Measurements from ENCODE around the gene TBC1D3I.
"Not testable (repeated sequence)": the region's sequence is repeated elsewhere in the genome, so short reads cannot be mapped to it uniquely, and the experiment has no call there.

The TBC1D3I gene

DNA sequence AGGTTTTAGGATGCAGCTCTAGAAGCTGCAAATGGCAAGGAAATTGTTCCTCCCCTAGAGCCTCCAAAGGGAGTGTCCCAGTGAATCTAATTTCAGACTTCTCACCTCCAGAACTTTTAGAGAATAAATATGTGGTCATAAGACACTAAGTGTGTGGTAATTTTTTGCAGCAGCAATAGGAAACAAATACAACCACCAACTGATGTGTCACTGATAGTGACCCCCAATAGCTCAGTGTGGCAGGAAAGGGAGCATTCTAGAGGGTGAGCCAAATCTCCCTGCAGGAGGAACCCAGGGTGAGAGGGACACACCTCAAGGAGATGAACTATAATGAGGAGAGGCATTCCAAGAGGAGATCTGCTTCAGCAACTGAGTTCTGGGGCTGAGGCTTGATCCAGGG is 49.5 kb downstream of the TBC1D3I start:
- no peak overlapping the region for H3K4me3 ChIP-seq (ENCODE audit: low read depth, low read length)
- POLR2A ChIA-PET: no interaction called here
- DNase-seq (ENCODE audit: low read depth, low spot score): no peak
- TF ChIP-seq, protein P1, sequence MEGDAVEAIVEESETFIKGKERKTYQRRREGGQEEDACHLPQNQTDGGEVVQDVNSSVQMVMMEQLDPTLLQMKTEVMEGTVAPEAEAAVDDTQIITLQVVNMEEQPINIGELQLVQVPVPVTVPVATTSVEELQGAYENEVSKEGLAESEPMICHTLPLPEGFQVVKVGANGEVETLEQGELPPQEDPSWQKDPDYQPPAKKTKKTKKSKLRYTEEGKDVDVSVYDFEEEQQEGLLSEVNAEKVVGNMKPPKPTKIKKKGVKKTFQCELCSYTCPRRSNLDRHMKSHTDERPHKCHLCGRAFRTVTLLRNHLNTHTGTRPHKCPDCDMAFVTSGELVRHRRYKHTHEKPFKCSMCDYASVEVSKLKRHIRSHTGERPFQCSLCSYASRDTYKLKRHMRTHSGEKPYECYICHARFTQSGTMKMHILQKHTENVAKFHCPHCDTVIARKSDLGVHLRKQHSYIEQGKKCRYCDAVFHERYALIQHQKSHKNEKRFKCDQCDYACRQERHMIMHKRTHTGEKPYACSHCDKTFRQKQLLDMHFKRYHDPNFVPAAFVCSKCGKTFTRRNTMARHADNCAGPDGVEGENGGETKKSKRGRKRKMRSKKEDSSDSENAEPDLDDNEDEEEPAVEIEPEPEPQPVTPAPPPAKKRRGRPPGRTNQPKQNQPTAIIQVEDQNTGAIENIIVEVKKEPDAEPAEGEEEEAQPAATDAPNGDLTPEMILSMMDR (IDR thresholded peaks at IDR 0.05; ENCODE audit: insufficient read depth, low read length, missing control alignments): no peak
- CTCF ChIA-PET: no interaction called here

DNA sequence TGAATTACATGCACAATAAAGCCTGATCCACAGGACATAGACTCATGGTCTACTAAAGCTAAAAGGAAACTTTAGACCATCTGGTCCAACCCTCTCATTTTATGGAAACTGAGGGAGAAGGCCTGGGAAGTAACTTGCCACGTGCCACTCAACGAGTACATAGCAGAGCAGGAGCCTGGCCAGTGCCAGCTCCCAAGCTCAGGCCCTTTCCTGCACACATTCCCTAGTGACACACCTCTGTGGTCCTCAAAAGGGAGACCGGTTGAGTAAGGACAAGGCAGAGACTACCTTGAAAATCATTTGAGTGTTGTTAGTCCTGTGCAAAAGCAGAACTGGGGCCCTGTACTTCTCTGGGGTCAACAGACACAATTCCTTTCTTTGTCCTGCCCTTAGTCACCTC is 50.7 kb downstream of the TBC1D3I start:
- H3K4me3 ChIP-seq (ENCODE audit: low read depth, low read length): no peak overlapping the region
- ChIA-PET CTCF (no interaction called here), POLR2A (no interaction called here)
- TF ChIP-seq, protein P1 (IDR thresholded peaks at IDR 0.05; ENCODE audit: insufficient read depth, low read length, missing control alignments): no peak
- no peak for DNase-seq (ENCODE audit: low read depth, low spot score)

DNA sequence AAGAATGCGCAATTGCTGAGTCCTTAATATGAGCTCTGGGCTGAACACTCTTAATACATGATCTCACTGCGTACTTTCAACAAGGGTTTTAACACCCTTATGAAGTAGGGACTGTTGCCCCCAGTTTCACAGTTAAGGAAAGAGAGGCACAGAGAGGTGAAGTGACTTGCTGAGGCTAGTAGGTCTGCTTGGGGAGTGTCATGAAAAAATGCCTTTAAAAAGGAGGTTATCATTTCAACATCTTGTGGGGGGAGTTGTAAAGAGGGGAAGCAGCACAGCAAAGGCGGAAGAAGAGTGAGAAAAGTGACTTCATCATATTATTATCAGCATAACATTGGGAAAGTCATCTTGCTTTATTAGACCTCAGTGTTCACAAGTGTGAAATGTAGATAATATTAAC is 51.4 kb downstream of the TBC1D3I start:
- DNase-seq (ENCODE audit: low read depth, low spot score): no peak
- TF ChIP-seq, protein P1 (IDR thresholded peaks at IDR 0.05; ENCODE audit: insufficient read depth, low read length, missing control alignments): no peak
- CTCF ChIA-PET: no interaction called here
- no peak overlapping the region for H3K4me3 ChIP-seq (ENCODE audit: low read depth, low read length)
- POLR2A ChIA-PET: no interaction called here

DNA sequence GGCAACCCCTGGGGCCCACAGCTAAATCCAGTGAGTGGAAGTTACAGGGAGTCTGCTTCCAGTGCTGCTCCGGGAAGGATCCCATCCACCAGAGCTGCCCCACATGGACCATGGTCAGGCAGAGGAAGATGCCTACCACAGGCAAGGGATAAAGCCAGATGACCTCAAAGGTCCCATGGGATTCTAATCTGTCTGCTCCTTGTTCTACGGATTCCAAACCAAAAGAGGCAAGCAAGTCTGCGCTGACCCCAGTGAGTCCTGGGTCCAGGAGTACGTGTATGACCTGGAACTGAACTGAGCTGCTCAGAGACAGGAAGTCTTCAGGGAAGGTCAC is 52.1 kb downstream of the TBC1D3I start:
- ChIA-PET POLR2A (no interaction called here), CTCF (no interaction called here)
- TF ChIP-seq, protein P1 (IDR thresholded peaks at IDR 0.05; ENCODE audit: insufficient read depth, low read length, missing control alignments): no peak
- DNase-seq (ENCODE audit: low read depth, low spot score): no peak
- no peak overlapping the region for H3K4me3 ChIP-seq (ENCODE audit: low read depth, low read length)

DNA sequence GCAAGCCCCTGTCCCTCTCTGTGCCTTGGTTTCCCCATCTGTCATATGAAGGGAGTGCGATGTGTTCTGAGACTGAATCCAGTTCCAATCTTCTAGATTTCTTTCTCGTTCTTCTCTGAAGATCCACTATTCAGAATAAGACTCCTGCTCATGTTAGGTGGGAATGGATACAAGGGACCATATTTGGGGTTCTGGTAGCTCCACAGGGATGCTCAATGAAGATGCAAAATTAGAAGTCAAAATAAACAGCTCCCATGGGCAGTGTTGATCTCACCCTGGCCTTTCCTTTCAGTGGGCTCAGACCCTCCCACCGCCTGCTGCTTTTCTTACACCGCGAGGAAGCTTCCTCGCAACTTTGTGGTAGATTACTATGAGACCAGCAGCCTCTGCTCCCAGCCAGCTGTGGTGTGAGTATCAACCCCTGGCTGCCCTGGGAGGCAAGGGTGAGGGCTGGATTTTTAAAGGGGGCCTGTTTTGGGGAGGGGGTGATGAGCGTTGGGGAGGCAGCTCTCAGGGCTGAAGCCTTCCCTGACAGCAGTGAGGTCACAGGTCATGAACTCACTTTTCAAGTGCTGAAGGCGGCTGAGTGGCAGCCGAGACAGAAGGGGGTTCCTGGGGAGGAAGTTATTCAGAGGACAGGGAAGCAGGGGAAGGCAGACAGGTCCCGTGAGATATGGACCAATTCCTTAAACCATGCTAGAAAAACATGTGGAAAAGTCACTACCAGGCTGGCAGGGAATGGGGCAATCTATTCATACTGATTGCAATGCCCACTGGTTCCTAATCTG is 52.7 kb downstream of the TBC1D3I start:
- not testable (repeated sequence) for DNase-seq (ENCODE audit: low read depth, low spot score)

DNA sequence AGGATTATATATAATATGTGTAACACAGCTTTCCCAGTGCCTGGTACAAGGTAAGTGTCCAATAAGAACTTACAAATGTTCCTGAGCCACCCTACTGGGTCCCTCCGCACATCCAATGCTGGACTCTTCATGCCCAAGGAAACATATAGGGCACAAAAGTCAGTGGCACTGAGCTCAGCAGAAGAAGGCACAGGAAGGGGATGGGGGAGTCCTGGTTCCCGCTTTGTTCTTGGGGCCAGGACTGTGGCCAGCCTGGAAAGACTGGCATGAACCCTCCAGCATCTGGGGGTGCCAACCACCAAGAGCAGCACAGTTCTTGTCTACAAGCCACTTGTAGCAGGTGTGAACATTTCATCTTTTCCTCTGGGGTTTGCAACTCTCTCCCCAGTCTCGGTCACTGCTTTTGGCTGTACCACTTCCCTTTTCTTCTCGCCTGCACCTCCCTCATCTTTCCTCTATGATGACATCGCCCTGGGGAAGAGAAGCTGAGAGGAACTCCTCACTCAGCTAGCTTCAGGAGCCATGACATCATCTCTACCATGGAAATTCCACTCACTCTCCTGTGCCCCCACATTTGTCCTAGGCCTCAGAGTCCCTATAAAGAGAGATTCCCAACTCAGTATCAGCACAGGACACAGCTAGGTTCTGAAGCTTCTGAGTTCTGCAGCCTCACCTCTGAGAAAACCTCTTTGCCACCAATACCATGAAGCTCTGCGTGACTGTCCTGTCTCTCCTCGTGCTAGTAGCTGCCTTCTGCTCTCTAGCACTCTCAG is 53.7 kb downstream of the TBC1D3I start, which contains the start of gene CCL4L2:
TSS of gene CCL4L2 (plus strand) at position 625 of the 773 bp plus-strand sequence.
- CTCF ChIA-PET; DNase-seq (ENCODE audit: low read depth, low spot score); POLR2A ChIA-PET; H3K4me3 ChIP-seq (ENCODE audit: low read depth, low read length): not testable (repeated sequence)

More for the DNA sequence above, 52.7 kb downstream of the TBC1D3I start:
- H3K4me3 ChIP-seq (ENCODE audit: low read depth, low read length); CTCF ChIA-PET; POLR2A ChIA-PET: not testable (repeated sequence)

DNA sequence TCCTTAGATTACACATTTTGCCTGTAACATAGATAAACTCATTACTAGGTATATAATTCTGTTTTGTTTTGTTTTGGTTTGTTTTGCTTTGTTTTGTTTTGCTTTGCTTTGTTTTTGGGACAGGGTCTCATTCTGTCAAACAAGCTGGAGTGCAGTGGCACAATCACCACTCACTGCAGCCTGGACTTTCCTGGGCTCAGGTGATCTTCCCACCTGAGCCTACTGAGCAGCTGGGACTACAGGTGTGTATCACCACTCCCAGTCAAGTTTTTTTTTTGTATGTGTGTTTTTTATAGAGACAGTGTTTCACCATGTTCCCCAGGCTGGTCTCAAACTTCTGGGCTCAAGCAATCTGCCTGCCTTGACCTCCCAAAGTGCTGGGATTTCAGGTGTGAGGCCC is 54.8 kb downstream of the TBC1D3I start:
- TF ChIP-seq, protein P1 (IDR thresholded peaks at IDR 0.05; ENCODE audit: insufficient read depth, low read length, missing control alignments): no peak
- CTCF ChIA-PET: no interaction called here

DNA sequence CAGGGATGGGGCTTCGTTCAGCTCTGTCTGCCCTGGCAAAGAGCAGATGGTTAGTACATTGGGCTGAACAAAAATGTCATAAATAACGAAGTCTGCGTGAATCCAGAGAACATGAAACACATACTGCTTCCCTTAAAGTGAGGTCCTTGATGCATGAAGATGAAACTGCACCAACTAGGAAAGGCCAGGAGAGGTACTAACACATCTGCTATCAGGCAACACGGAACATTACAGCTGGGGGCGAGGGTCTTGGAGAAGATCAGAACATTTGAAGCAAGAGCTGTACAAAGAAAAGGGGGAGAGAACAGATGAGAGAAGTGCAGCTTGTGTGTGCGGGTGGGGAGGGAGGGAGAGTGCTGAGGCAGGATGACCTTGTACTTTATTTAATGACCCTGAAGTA is 57.0 kb downstream of the TBC1D3I start:
- H3K4me3 ChIP-seq (ENCODE audit: low read depth, low read length); DNase-seq (ENCODE audit: low read depth, low spot score); POLR2A ChIA-PET; CTCF ChIA-PET: not testable (repeated sequence)

More for the DNA sequence above, 54.8 kb downstream of the TBC1D3I start:
- H3K4me3 ChIP-seq (ENCODE audit: low read depth, low read length): no peak overlapping the region
- no peak for DNase-seq (ENCODE audit: low read depth, low spot score)
- POLR2A ChIA-PET: no interaction called here

DNA sequence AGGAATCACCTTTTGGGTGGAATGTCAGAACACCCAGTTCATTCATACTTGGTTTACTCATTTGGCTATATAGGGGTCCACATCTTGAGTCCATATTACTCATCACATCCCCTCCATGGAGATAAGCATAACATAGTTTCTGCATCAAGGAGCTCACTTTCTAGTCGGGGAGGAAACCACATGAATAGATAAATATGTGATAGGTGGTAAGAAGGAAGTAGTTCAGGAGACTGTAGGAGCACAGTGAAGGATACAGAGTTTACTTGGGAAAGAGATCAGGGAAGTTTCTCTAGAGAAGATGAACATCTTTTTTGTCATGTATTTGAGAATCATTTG is 57.9 kb downstream of the TBC1D3I start:
- CTCF ChIA-PET: interaction anchor here (1.7 kb wide), 1 partner anchor 58 kb away, joined by 4 read pairs; no protein-coding TSS in a partner anchor
- POLR2A ChIA-PET; H3K4me3 ChIP-seq (ENCODE audit: low read depth, low read length); DNase-seq (ENCODE audit: low read depth, low spot score): not testable (repeated sequence)

All from AG04449 (cell line).